ENCODE measurements around the gene ZNF318.
"Not testable (repeated sequence)": the region's sequence is repeated elsewhere in the genome, so short reads cannot be mapped to it uniquely, and the experiment has no call there.

The ZNF318 gene

DNA sequence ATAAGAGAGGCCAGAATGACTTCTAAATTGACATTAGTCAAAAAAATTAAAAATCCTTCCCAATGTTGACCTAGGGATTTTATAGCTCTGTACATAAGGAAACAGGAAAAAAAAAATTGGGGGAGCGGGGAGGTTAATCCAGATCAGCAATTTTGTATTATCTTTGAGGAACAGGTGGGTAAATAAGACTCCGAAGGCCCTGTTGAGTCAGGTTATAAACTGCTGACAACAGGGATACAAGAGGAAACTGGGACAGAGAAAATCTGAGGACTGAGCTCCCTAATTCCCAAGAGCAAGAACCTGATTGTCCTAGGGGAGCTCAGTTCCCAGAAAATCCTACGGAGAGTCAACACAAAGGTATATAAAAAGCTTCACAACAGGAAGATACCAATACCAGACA lies 34.0 kb downstream of the ZNF318 start:
- no peak for DNase-seq

DNA sequence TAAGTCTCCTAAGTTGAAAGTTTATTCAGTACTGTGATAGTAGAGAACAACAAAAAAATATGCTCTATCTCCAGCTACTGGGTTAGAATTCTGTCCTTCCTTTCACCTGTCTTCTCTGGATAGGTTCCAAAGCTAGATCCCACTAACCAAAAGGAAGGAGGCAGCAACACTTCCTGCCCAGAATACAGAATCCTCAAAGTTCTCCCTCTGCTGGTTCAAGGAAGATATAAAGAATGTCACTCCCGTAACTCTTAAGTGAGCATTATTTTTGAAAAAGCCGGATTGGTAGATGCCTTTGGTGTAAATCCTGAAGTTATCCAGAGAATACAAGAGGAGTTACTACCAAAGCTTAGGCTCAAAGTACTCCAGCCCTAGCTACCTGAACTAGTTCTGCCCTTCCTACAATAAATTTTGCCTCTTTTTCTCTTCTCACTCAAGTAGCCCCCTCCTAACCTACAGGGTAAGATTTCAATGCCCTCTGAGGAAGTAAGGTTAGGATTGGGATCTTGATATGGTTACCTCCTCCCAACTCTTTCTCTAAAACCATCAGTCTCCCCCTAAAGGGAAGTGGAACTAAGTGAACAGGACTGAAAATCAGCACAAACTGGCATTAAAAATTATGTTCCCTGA lies 34.9 kb downstream of the ZNF318 start:
- DNase-seq: peak; percentile 71

- DNase-seq: no peak
These were observed 37.6 kb downstream of the ZNF318 start for GRCh38 chr6:43331891-43332290.

GRCh38 chr6:43331470-43331869 lies 38.0 kb downstream of the ZNF318 start:
- DNase-seq: no peak

GRCh38 chr6:43328528-43328927 lies 40.9 kb downstream of the ZNF318 start:
- no peak for DNase-seq

- DNase-seq: no peak
These were observed 43.6 kb downstream of the ZNF318 start for GRCh38 chr6:43325876-43326275.

- no peak for DNase-seq
These were observed 51.4 kb downstream of the ZNF318 start for GRCh38 chr6:43318011-43318410.

DNA sequence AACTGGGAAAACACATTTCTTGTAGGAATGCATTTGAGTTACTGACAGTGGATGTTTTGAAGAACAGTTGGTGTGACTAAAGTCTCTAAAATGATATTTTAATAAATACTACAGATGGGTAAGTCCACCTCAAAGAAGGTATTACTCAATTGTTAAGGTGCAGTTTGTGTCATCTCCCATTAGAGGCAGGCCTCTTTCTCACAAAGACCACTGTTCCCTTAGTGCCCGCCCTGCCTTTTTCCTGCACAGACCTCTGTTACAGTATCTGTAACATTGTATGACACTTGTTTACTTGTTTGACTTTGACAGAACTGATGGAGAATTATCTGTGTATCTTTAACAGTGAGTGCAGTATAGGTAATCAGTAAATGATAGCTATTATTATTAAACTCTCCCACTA lies 55.6 kb downstream of the ZNF318 start:
- DNase-seq: no peak

DNA sequence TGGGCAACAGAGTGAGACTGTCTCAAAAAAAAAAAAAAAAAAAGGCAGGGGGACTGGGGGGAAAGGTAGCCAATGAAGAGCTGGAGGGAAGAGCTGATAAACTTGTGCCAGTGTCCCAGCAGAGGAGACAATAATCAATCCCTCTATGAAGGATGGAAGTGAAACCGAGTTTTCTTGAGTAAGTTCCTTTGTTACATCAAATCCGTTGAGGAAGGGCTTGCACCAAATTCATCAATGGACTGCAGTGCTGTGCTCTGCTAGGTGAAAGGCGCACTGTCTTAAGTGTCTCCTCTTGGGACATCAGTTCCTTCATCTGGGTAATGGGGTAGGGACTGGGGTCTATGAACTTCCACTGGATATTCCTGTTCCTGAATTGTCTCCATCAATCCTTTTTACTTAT lies 57.8 kb downstream of the ZNF318 start:
- no peak for DNase-seq

GRCh38 chr6:43310624-43311023 lies 58.8 kb downstream of the ZNF318 start:
- DNase-seq: no peak

DNA sequence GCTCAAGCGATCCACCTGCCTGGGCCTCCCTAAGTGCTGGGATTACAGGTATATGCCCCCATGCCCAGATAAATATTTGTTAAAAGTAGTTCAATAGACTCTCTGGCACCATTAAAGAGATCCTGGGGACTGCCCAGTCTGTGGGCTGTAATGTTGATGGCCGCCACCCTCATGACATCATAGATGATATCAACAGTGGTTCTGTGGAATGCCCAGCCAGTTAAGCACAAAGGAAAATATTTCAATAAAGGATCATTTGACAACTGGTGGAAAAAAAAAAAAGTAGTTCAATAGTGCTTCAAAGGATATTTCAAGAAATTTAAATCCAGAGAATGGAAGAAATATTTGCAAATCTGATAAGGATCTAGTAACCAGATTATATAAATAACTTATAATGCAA lies 59.3 kb downstream of the ZNF318 start:
- peak; percentile 2 for DNase-seq

DNA sequence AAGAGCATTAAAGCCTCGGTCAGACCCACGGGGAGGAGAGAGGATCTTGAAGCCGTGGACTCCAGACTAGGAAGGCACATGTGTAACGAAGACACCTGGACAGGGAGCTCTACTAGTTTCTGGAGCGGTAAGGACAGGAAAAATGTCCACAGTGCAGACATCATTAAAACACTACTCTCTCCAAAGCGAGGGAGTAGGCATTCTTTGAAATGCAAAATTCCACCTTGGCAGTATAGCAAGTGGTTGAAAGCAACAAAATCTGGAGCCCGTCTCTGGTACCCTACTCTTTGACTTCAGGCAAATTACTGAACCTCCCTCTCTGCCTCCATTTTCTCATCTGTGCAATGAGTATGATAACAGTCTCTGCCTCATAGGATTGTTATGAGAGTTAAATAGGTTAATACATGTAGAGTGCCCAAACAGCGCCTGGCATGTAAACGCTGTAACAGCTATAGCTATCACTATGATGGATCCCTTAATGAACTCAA lies 60.4 kb downstream of the ZNF318 start:
- DNase-seq: no peak

- peak; percentile 58 for DNase-seq
These were observed 61.1 kb downstream of the ZNF318 start, which contains the start of gene CRIP3 for GRCh38 chr6:43308101-43308989. Gene CRIP3 (minus strand): TSS chr6:43308826. CDS start chr6:43308792, 34 bp downstream.

DNA sequence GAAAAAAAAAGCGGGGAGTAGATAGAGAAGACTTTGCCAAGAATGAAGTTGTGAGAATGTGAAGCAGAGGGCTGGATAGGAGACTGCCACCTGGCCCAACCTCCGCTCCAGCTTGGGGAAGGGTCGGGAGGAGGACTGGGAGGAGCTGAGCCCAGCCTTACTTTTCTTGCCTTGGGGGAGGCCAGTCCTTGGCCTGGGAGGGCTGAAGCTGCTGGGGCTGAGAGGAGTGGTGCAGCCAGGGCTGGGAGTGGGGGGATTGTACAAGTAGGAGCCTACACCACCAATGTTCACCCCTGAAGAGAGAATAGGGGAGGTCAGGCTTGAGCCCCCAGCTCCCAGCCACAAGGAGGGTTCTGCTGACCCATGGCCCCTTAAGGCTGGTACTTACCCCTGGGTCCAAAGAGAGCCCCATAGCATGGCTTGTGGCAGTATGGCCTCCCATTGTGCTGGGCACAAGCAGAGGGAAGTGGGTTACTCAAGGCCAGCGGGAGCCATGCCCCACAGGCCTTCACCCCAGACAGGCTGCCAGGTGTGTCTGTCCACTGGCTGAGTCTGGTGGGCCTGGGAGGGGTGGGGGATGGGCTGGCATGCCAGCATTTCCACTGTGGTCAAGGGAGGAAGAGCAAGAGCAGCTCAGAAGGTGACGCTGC lies 61.9 kb downstream of the ZNF318 start:
- DNase-seq: no peak

GRCh38 chr6:43306086-43306485 lies 63.4 kb downstream of the ZNF318 start:
- no peak for DNase-seq

GRCh38 chr6:43304882-43305281 lies 64.6 kb downstream of the ZNF318 start:
- no peak for DNase-seq

- no peak for DNase-seq
These were observed 65.1 kb downstream of the ZNF318 start for GRCh38 chr6:43304361-43304760.

DNA sequence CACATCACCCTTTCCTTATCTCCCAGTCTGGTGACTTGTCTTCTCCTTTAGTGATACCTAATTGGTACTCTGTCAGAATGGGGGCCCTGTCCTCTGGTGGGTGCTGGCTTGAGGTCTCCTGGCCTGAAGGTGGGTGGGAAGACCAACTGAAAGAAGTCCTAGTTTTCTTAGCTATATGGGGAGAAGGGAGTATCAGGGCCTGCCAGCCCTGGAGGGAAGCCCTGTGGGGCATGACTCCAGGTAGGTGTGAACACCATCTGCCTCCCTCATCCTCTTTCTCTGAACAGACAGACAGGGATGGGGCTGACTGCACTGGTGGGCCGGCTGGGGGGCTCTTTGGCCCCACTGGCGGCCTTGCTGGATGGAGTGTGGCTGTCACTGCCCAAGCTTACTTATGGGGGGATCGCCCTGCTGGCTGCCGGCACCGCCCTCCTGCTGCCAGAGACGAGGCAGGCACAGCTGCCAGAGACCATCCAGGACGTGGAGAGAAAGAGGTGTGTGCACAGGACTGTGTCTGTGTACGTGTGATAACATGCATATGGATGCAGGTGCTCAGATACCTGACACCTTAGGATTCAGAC lies 65.6 kb downstream of the ZNF318 start:
- no peak for DNase-seq

GRCh38 chr6:43303006-43303405 lies 66.4 kb downstream of the ZNF318 start:
- DNase-seq: not testable (repeated sequence)

DNA sequence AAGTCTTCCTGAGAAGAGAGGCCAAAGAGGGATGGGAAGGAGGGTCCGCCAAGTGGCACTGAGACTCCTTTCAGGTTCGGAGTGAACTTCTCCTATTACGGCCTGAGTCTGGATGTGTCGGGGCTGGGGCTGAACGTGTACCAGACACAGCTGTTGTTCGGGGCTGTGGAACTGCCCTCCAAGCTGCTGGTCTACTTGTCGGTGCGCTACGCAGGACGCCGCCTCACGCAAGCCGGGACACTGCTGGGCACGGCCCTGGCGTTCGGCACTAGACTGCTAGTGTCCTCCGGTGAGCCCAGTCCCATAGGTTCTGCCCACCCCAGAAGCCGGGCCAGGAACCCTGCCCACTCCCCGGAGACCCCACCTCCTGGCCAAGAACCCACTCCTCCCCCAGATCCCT lies 67.3 kb downstream of the ZNF318 start:
- DNase-seq: no peak

GRCh38 chr6:43301081-43301870 lies 68.2 kb downstream of the ZNF318 start:
- no peak for DNase-seq

All from fibroblast of skin of scalp (primary cell).